GM13977 (cell line): ENCODE results near the gene PID1.

Experiments
- DNase-seq: peaks from one replicate; pipeline ENCODE4 v3.0.0; 2012; ENCODE audit warnings: low spot score
- in situ Hi-C: fragments of 300-500 bp; cut with MboI; formaldehyde crosslinking; loops from one replicate; pipeline ENCODE4 v1.12.0; 2022; ENCODE audit warnings: low sequenced_read_pairs, low pct_unique_long_range_greater_than_20kb, mixed read lengths, inconsistent platforms; ENCODE audit not compliant: unreplicated experiment
- TF ChIP-seq, protein P1 (sequence below): IDR thresholded peaks from 2 replicates; pipeline ENCODE4 v1.5.1; 2012; ENCODE audit warnings: mild to moderate bottlenecking, control low read depth; ENCODE audit not compliant: insufficient read depth; ENCODE audit errors: extremely low read depth, missing control alignments

PID1 gene

DNA sequence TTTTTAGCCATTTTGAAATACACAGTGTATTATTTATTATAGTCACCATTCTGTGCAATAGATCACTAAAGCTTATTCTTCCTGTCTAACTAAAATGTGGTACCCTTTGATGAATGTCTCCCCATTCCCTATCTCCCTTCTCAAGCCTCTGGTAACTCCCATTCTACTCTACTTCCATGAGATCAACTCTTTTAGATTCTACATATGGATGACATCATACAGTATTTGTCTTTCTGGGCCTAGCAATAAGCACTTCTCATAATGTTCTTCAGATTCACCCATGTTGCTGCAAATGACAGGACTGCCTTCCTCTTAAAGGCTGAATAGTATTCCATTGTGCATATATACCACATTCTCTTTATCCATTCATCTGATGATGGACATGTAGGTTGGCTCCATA, 210.9 kb downstream of the PID1 start:
- TF ChIP-seq, protein P1, sequence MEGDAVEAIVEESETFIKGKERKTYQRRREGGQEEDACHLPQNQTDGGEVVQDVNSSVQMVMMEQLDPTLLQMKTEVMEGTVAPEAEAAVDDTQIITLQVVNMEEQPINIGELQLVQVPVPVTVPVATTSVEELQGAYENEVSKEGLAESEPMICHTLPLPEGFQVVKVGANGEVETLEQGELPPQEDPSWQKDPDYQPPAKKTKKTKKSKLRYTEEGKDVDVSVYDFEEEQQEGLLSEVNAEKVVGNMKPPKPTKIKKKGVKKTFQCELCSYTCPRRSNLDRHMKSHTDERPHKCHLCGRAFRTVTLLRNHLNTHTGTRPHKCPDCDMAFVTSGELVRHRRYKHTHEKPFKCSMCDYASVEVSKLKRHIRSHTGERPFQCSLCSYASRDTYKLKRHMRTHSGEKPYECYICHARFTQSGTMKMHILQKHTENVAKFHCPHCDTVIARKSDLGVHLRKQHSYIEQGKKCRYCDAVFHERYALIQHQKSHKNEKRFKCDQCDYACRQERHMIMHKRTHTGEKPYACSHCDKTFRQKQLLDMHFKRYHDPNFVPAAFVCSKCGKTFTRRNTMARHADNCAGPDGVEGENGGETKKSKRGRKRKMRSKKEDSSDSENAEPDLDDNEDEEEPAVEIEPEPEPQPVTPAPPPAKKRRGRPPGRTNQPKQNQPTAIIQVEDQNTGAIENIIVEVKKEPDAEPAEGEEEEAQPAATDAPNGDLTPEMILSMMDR = no peak
- DNase-seq = no peak
- in situ Hi-C loops = no loop called here

DNA sequence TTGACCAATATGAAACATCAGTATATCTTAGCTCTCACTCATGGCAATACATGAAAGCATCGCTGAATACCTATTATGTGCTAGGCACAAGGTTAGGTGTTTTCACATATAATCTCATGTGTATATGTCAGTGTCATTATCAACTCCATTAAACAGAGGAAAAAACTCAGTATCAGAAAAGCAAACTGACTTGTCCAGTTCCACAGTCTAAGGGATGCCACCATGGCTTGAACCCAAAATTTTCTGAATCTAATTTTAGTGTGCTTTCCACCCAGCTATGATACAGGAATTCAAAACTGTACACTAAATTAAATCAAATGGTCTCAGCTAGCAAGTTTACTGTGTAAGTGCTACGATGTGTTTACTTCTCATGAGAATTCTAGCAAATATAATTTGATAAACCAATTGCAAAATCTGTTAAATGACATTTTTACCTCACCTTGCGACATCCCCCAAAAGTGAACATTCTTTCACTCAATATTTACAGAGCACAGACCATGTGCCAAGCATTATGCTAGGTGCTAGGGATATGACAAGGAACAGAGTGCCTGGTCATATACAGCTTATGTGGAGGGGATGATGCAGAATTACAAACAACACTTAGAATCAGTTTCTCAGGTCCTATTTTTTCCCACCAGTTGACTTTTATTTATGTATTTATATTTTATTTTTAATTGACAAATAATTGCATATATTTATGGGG, 211.6 kb downstream of the PID1 start:
- in situ Hi-C loops = no loop called here
- no peak for DNase-seq
- TF ChIP-seq, protein P1 = no peak

DNA sequence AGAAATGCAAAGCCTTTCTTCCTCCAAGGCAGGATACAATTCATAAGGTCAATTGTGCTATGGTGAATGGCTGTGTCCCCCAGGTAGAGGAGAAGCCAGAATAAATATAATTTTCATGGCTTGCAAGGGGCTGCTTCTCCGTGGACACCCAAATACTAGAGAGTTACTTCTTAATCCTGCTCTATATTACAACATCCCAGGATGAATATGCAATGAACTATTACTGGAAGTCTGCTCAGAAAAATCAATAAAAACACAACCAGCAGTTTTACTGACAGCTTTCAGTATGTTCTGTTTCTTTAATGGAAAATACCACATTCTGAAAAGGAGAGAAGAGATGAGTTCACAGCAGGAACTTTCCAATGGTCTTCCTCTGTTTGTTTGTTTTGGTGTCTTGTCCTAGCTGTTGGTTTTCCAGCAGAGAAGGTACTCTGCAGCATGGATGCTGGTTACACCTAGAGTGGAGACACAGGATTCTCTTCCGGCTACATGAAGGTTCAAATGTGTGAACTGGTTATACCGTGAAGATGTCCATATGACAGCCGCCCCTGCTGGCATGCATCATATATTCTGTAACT, 213.0 kb downstream of the PID1 start:
- in situ Hi-C loops = no loop called here
- no peak for DNase-seq
- TF ChIP-seq, protein P1 = no peak

DNA sequence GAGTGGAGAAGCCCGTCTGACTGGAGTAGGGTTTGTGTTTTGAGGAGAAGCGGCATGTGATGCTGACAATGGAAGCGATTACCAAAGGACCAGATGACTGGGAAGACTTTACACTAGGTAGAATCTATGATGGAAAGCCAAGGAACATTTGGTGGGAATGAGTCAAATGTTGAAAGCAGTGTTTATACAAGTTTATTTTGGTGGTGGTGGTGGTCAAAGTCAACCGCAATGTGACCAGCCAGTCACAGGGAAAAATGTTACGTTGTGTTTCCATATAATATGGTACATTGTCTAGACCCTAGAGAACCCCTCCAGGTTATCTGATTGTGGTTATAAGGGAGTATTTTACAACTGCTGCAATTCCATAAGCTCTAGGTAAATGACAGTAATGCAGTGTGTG, 216.8 kb downstream of the PID1 start:
- DNase-seq = no peak
- in situ Hi-C loops = no loop called here
- TF ChIP-seq, protein P1 = no peak

DNA sequence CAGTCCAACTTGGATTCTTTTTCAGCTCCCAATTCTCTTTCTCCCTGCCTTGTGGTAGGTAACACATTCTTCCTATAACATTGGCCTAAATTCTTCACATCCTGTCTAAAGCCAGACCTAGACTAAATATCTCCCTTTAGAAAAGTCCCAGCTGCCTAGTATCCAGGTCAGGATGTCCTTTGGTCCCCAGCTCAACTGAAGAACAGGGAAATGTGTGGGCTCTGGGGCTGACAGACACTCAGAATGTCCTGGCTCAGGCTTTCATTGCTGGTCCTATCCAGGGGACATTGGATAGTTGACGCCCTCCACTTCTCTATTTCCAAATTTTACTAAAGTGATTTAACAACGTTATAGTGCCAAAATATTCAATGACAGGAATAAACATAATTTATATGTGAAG, 219.3 kb downstream of the PID1 start:
- TF ChIP-seq, protein P1 = no peak
- in situ Hi-C loops = no loop called here

DNA sequence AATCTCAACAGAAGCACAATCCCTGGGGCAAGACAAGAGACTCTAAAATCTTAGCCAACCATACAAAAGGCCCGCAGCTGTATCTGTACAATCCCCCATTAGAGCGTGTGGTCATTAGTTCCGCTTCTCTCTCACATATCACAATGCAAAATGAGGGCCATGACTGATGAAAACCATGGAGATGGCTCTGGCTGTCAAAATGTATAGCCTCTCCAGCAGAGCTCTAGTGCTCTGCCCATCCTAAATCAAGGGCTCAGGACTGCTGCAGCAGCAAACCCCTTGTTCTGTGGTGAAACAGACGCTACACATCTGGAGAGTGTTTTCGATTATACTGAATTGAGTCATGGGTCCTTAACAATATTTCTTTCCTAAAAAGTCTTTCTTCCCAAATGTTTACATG, 221.0 kb downstream of the PID1 start:
- DNase-seq = no peak
- in situ Hi-C loops = no loop called here
- TF ChIP-seq, protein P1 = no peak

More for the DNA sequence above, 219.3 kb downstream of the PID1 start:
- DNase-seq = no peak

DNA sequence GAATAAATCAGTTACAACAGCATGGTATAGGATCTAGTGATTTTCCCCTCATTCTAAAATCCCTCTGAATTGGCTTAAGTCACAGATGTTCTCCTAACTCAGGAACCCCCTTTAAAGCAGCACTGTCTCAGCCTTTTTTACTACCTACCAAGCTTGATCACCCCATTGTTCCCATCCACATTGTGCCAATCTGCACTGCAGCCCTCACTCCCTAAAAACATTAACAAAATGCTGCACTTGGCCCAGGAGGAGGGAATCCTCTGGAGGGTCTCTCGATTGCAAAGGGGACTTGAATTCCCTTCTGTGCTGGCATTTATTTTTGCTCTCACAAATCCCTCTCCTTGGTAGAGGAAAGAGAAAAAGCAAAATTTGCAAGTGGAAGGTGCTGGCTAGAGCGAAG, 223.0 kb downstream of the PID1 start:
- TF ChIP-seq, protein P1 = no peak
- no peak for DNase-seq
- in situ Hi-C loops = no loop called here
